ENCODE results near the gene UGT3A2. TPM values are rescaled to one million over a fixed set of nuclear protein-coding genes. Genes with fewer than 3 reads are reported as not detected.

Gene UGT3A2
- polyA plus RNA-seq, 1 of the 3 experiments (the other 2 are of a cell fraction) = 0.05 TPM

DNA sequence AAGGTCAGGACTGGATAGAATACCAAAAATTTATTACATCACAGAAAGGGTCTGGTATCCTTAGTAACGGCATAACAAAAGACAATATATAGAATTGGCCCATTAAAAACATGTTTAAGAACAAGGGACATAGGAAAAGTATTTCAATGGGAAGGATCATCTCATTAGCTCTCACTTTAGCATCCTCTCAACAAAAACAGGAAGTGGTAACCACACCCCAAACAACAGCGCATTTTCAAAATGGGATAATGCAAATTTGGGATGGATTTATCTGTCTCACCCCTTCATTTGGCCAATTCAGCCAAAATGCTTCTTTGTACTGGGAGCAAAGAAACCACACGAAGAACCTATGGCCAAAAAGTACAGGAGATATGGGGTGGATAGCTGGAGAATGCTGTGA is 65.7 kb downstream of the UGT3A2 start:
- Histone ChIP-seq H3K9ac (no peak overlapping the region), H3K79me2 (ENCODE audit: insufficient read depth) (no peaks in the 10 kb centered on the region), H4K20me1 (ENCODE audit: insufficient read depth) (no peaks in the 10 kb centered on the region), H3K27me3 (ENCODE audit: insufficient read depth) (no peaks in the 10 kb centered on the region), H3K36me3 (replicated peaks in 1 of 2; ENCODE audit: control insufficient read depth in 1 of 2, insufficient read depth in 2 of 2, low read length in 1 of 2) (no peaks in the 10 kb centered on the region), H3K4me3 (ENCODE audit: low read depth in 2 of 2, low read length in 1 of 2) (no peak overlapping the region), H3K4me1 (ENCODE audit: control insufficient read depth in 1 of 2, insufficient read depth in 2 of 2, low read depth in 1 of 2, low read length in 1 of 2) (no peaks in the 10 kb centered on the region), H3K27ac (ENCODE audit: low read depth in 2 of 2, low read length in 1 of 2) (no peak overlapping the region), H3K9me3 (no peaks in the 10 kb centered on the region), H3K9me2 (no peaks in the 10 kb centered on the region), H3F3A (replicated peaks; ENCODE audit: insufficient read depth) (no peaks in the 10 kb centered on the region), H3K4me2 (no peak overlapping the region), H2AFZ (ENCODE audit: low read depth) (no peak overlapping the region)
- TF ChIP-seq FOXJ3 (CRISPR knock-in tag; IDR thresholded peaks at IDR 0.05) = no peak
- TF ChIP-seq RFX5 (IDR thresholded peaks at IDR 0.05; ENCODE audit: low read length) = no peak
- no peak for TF ChIP-seq RAD21 (IDR thresholded peaks at IDR 0.05; ENCODE audit: low read length)
- TF ChIP-seq FOXM1 (IDR thresholded peaks at IDR 0.05; ENCODE audit: low read depth) = no peak
- no peak for TF ChIP-seq MXI1 (IDR thresholded peaks at IDR 0.05; ENCODE audit: low read depth, low read length)
- no peak for TF ChIP-seq USF2 (IDR thresholded peaks at IDR 0.05; ENCODE audit: borderline replicate concordance, low read depth, low read length)
- TF ChIP-seq CHD2 (IDR thresholded peaks at IDR 0.05; ENCODE audit: low read length, partially characterized antibody) = no peak
- no peak for TF ChIP-seq SMC3 (IDR thresholded peaks at IDR 0.05; ENCODE audit: low read depth, low read length)
- TF ChIP-seq POLR2AphosphoS5 (IDR thresholded peaks at IDR 0.05; ENCODE audit: low read depth, low read length) = no peak
- 16% methylated on average over 3 of the region's 3 CpGs for WGBS (ENCODE audit: low lambda C conversion rate)
- ChIA-PET POLR2A (no interaction called here), CTCF (no interaction called here)
- no peak for DNase-seq

DNA sequence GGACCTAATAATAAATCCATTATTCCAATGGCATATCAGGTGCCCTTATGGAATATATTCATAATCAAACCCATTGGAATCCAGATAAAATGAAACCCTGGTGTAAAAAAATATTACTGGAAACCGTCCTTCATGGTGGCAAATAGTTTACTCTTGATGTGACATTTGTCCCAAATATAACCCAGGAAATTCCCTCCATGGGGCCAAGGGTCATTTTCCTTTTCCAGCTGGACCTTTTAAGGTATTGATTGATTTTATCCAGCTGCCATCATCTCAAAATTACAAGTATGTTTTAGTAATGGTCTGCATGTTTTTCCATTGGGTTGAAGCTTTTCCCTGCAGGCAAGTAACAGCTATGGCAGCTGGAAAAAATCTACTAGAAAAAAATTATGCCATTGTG is 67.1 kb downstream of the UGT3A2 start:
- Histone ChIP-seq H3K4me2 (no peak overlapping the region), H3K36me3 (replicated peaks in 1 of 2; ENCODE audit: control insufficient read depth in 1 of 2, insufficient read depth in 2 of 2, low read length in 1 of 2) (no peaks in the 10 kb centered on the region), H3F3A (replicated peaks; ENCODE audit: insufficient read depth) (no peaks in the 10 kb centered on the region), H3K4me1 (ENCODE audit: control insufficient read depth in 1 of 2, insufficient read depth in 2 of 2, low read depth in 1 of 2, low read length in 1 of 2) (no peaks in the 10 kb centered on the region), H2AFZ (ENCODE audit: low read depth) (no peak overlapping the region), H3K9me3 (no peaks in the 10 kb centered on the region), H4K20me1 (ENCODE audit: insufficient read depth) (no peaks in the 10 kb centered on the region), H3K9me2 (no peaks in the 10 kb centered on the region), H3K27me3 (ENCODE audit: insufficient read depth) (no peaks in the 10 kb centered on the region), H3K27ac (ENCODE audit: low read depth in 2 of 2, low read length in 1 of 2) (no peak overlapping the region), H3K79me2 (ENCODE audit: insufficient read depth) (no peaks in the 10 kb centered on the region), H3K4me3 (ENCODE audit: low read depth in 2 of 2, low read length in 1 of 2) (no peak overlapping the region), H3K9ac (no peak overlapping the region)
- no peak for DNase-seq
- ChIA-PET POLR2A (no interaction called here), CTCF (no interaction called here)
- no peak for TF ChIP-seq ELF1 (IDR thresholded peaks at IDR 0.05)
- TF ChIP-seq FOSL2 (IDR thresholded peaks at IDR 0.05; ENCODE audit: borderline replicate concordance, low read depth) = no peak
- TF ChIP-seq TEAD4 (IDR thresholded peaks at IDR 0.05; ENCODE audit: borderline replicate concordance, insufficient read depth) = no peak
- TF ChIP-seq RXRA (IDR thresholded peaks at IDR 0.05; ENCODE audit: borderline replicate concordance, low read depth) = no peak
- no peak for TF ChIP-seq YY1 (IDR thresholded peaks at IDR 0.05; ENCODE audit: low read depth)
- TF ChIP-seq IRF3 (IDR thresholded peaks at IDR 0.05; ENCODE audit: low read depth, low read length) = no peak
- TF ChIP-seq, protein P1, sequence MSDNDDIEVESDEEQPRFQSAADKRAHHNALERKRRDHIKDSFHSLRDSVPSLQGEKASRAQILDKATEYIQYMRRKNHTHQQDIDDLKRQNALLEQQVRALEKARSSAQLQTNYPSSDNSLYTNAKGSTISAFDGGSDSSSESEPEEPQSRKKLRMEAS (IDR thresholded peaks at IDR 0.05; ENCODE audit: low read depth) = no peak
- no peak for TF ChIP-seq SIN3A (IDR thresholded peaks at IDR 0.05; ENCODE audit: borderline replicate concordance, low read depth, low read length)
- no peak for TF ChIP-seq CHD2 (IDR thresholded peaks at IDR 0.05; ENCODE audit: low read length, partially characterized antibody)
- no peak for TF ChIP-seq EP300 (IDR thresholded peaks at IDR 0.05; ENCODE audit: borderline replicate concordance in 1 of 2, low read depth in 1 of 2, low read length in 1 of 2)
- TF ChIP-seq GABPA (IDR thresholded peaks at IDR 0.05; ENCODE audit: low read depth) = no peak
- 17% methylated on average over 1 of the region's 1 CpG for WGBS (ENCODE audit: low lambda C conversion rate)
